Measurements from ENCODE around the gene CABP5.

DNA sequence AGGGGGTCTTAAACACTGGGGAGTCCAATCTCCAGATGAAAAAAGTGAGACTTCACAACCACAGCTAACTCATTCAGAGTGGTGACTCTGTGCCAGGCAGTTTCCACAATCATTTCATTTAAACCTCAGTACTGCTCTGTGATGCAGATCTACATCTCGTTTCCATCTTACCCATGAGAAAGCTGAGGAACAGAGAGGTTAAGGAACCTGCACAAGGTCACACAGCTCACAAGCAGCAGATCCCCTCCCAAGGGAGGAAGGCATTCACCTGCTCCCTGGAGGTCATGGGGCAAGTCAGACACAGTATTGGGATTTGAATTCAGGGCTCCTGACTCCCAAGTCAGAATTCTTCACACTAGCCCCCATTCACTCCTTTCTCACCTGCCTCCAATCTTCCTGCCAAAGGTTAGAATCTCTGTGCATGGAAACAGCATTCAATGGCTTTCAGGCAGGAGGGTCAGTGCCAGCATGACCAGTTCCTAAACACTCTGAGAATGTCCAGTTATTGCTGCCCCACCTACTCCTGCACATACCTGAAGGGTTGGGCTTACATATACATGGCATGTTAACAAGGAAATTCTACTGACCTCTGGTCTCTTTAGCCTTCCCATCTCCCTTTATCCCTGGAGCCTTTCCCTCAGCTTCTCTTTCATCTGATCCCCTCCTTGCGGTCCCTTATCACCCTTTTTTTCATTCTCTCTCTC is 1.9 kb downstream of the CABP5 start:
- TF ChIP-seq, protein P1, sequence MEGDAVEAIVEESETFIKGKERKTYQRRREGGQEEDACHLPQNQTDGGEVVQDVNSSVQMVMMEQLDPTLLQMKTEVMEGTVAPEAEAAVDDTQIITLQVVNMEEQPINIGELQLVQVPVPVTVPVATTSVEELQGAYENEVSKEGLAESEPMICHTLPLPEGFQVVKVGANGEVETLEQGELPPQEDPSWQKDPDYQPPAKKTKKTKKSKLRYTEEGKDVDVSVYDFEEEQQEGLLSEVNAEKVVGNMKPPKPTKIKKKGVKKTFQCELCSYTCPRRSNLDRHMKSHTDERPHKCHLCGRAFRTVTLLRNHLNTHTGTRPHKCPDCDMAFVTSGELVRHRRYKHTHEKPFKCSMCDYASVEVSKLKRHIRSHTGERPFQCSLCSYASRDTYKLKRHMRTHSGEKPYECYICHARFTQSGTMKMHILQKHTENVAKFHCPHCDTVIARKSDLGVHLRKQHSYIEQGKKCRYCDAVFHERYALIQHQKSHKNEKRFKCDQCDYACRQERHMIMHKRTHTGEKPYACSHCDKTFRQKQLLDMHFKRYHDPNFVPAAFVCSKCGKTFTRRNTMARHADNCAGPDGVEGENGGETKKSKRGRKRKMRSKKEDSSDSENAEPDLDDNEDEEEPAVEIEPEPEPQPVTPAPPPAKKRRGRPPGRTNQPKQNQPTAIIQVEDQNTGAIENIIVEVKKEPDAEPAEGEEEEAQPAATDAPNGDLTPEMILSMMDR (conservative IDR thresholded peaks at IDR 0.05; ENCODE audit: low read depth, low read length) = no peak
- TF ChIP-seq EZH2 (IDR thresholded peaks at IDR 0.05; ENCODE audit: borderline replicate concordance, low read depth, low read length, poor library complexity, severe bottlenecking) = no peak

Data from A673 (cell line).